GM18517 (cell line): ENCODE results near the gene KPNB1.

Source experiments
- ATAC-seq: cut with Tn5 transposase; IDR thresholded peaks from one replicate; pipeline ENCODE4 v1.9.1; 2021; ENCODE audit warnings: mild to moderate bottlenecking, moderate library complexity; ENCODE audit not compliant: unreplicated experiment

The KPNB1 gene

DNA sequence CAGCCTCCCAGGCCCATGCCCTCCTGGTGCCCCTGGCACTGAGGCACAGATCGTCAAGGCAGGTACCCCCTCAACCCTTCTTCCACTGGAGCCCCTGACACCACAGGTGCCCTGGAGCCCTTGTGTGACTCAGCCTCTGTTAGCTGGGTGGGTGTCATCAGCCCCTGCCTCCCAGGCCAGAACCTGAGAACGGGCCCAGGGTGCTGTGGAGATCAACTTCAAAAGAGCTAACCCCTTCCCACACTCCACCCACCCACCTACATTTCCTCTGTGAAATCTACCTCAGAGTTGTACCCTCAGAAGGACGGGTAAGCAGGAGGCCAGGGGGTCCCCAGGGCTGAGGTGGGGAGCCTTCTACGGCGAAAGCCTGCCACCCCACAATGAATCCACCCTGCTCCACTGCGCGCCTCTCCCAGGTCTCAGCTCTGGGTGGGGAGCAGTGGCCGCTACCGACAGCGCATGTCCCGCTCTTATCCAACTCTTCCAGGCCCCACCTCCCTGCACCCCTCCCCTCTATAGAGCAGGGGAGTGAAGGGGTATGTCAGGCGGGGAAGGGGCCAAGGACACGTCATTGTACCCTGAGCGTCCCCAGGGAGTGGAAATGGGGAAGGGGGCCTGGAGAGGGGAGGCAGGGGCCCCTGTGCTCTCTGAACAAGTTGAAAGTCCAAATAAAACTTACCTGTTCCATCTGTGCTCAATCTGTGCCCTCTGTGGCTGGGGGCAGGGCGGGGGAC lies 61.8 kb downstream of the KPNB1 start:
- ATAC-seq = no peak

DNA sequence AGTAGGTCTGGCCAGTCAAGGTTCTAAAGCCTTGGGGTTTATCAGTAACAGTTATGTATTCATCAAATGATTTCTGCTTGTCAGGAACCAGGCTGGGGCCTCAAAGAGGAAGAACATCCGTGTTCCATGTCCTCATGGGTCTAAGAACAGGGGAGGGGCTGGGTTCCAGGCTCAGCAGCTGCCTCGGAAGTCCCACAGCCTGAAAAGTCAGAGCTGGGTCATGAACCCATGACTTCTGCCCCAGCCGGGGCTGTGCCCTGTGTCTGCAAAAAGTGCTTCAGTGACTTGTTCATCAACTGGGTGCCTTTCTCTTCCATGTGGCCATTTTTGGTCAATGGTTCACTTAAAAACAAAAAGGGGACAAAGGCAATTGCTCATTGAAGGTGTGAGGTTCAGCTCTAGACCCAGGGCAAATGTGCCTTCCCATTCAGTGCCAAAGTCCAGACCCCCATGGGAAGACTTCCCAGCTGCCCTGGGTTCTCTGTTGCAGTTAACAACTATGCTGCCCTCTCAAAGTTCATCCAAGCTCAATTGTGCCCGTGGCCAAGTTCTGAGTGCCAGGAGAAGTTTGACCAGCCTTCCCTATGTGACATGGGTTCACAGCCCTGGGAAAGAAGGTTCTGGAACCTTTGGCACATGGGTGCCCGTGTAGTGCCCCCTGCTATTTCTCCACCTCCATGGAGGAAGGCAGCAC lies 62.8 kb downstream of the KPNB1 start:
- ATAC-seq = no peak

DNA sequence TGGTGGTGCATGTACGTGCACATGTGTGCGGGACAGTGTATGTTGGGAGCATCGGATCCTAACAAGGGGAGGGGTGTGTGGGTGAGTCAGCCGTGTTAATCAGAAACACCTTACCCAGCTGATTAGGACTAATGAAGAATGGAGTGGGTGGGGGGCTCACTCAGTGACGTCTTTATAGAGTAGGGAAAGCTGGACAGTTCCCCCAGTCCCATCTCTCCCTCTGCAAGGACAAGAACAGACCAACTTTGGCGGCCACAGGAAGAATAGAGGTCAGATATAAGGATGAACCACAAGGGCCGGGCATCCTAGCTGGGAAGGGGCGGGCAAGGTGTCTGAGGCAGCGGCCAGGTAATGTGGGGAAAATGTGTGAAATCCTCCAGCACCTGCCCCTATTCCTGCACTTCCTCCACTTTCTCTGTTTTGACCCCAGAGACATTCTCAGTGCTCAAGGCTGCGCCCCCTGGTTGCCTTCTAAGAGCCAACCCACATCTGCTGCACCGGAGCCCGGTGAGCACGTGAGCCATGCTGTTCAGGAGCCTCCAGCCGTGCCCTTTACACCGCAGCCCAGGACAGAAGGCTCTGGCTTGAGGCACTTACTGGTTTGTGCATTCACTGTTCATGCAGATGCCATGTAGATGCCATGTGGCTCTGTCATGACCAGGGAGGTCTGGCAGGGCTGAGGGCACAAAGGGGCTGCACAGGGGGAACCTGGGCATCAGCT lies 64.4 kb downstream of the KPNB1 start:
- ATAC-seq = no peak

DNA sequence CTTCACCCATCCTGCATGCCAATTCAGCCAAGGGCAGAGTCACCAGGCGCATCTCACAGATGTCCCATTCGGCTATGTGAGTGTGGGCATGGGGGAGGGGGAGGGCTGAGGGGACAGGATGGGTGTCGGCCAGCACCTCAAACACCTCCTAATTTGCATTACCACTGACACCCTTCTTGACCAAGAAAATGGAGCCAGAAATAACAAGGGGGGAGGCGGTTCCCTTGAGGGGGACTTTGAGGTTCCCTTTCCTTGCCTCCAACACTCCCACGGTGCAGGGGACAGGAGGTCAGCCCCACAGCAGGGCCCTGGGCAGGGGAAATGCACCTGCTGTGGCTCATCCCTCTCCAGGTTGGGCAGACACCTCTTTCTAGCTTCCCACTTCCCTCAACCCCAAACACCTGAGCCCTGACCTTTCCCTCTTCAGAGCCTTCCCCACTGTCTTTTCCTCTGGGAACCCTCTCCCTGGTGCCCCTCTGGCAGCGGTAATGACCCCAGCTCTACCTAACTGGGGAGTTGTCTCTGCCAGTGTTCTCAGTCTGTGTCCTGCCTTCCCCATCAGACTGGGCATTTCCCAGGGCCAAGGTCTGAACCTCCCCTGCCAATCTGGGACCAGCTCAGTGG lies 65.2 kb downstream of the KPNB1 start:
- no peak for ATAC-seq

DNA sequence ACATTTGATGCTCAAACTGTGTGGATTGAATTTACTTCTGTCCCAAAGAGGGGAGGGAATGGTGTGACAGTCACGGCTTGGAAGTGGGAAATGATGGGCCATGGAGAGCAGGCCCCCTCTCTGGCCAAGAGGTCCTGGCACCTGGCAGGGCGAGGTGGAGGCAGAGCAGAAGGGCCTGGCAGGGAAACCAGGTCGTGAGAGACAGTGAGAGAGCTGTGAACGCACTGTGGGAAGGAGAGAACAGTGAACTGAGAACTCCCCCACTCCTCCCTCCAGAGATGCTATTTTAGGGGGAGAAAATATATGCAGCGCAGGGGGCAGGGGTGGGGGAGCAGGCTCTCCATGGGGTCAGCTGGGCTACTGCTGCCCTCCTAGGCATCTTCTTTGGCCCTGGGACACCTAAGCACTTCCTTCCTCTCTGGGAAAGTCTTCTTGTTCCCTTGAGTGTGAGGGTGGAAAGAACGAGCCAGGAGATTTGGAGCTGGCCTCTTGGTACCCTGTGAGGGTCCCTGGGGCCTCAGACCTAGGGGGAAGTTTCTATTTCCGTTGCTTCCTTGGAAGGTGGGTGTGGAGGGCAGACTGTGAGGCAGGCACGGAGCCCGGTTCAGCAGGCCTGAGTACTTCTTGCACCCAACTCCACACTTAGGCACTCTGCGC lies 66.1 kb downstream of the KPNB1 start:
- ATAC-seq = no peak

DNA sequence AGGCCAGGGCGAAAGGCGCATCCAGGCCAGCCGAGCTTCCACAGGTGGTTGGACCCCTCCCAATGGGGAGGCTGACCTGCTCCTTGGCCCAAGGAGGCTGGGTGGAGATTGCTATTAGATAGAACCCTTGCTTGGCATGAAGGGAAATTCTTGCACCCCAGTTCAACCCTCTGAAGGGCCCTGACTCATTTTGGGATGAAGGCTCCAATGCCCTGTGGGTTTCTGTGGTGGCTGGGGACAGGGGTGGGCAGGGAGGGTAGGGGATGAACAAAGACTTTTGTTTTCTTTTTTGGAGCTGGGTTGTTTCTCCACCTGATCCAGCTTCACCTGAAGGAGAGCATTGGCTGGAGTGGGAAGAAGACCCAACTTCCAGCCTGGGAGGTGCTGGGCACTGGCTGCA lies 66.7 kb downstream of the KPNB1 start:
- no peak for ATAC-seq

DNA sequence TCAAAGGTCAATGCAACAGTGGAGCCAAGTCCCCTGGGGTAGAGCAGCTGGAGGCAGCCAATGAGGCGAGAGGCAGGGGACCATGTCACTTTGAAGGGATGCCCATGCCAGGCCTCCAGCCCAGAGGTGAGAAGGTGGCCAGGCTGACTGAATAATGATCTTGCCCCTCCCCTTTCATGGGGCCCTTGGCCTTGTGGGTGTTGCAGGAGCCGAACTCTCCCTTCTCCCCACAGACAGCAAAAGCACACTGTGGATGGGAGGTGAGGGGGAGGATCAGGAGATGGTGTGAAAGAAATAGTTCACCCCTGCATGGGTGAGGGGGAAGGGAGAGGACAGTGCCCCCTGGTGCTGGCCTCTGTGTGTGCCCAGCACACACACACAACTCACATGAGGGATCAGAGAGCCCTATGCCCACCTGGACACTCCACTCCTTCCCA lies 67.6 kb downstream of the KPNB1 start:
- no peak for ATAC-seq

DNA sequence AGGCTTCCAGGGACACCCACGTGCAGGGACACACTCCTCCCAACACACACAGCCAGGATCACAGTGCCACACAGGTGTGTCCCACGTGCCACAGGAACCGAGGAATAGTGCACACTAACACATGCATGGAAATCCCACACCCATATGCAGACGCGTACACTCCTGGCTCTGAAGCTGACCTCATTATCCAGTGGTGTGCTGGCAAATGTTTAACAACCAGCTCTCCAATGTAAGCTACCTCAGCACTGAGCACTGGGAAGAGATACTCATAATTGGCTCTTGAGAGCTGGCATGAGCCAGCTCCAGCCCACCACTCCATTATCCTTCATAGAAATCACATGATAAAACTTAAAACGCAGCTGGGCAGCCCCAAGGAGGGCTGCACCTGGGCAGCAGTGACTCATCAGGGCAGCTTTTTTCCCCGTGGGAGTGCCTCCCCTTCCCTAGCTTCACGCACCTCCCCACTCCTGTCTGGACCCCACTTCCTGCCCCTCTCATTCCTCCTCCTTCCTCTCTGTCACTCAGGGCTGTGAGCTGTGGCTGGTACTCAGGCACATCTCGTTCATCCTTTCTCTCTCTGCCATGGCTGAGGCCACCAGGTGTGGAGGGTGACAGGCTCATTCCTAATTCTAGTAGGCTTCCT lies 68.4 kb downstream of the KPNB1 start:
- ATAC-seq = no peak

DNA sequence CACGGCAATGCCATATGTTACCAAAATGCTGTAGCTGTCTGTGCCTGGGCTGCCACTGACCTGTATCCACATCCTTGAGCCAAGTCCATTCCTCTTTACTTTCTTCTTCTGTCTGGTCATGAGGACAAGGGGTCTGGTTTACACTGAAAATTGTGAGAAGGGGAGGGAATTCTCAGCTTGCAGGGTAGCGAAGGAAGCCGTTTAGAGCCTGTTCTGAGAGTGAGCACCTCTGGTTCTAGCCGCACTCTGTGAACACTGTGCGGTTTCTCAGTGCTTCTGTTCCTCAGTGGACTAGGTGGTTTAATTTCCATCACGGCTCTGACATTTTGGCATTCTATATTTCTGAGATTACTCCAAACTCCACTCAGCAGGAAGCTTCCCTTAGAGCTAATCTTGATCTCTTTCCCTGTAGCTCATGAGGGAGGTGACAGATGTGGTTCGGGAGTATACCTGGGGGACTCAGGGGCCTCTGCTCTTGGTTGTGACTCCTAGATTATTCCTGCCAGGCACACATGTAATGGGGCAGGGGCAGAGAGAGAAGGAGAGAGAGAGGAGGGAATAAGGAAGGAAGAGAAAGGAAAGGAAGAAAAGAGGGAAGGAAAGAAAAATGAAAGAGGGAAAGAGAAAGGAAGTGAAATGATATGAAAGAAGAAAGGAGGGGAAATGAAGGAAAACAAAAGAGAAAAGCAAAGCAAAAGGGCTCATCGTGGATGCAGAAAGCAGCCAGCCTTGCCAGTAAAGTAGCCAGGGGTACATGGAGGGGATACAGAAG lies 69.1 kb downstream of the KPNB1 start:
- no peak for ATAC-seq

DNA sequence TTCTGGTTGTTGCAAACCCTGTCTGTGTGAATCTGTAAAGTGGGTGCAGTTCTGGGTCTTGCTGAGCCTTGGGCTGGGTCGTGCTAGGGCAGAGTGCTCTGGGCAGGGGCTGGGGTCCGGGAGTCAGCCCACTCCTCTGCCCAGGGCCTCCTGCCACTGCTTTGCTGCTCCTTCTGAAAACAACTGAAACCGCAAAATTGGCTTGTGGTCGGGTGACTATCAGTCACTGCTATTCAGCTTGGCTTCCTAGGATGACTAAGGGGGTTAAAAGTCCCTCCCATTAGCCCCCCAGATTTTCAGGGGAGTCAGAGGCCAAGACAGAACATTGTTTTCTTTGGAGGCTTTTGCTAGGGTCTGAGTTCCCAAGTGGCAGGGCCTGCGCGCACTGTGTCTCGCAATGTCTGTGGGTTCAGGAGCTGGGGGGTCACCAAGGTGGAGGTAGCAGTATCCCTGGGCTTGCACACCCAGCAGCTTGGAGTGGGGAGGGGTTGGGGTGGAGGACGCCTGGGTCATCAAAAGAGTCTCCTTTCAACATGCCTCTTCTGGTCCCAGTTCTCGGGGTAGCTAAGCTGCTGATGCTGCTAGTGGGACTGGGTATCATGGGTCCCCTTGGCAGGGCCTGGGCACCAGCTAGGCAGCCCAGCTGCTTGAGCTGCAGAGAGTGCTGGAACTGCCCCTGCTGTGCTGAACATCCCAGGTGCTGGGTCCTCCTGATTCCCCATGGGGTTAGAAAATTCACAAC lies 69.9 kb downstream of the KPNB1 start:
- ATAC-seq = no peak

DNA sequence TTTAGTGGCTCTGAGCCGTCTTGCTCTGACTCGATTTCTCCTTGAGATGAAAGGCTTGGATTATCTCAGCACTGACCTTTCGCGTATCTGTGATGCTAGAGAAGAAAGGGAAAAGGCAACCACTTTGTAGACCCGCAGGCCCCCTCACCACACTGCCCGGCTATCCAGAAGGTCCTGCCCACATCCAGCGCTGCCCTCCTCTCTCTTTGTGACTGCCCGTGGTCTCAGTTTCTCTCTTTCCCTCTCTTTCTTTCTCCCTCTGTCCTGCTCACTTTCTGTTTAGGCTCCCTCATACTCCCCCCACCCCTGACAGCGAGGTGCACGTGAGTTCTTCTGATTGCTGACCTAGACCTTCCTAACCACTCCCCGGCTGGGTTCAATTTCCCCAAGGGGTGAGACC lies 70.5 kb downstream of the KPNB1 start:
- no peak for ATAC-seq

DNA sequence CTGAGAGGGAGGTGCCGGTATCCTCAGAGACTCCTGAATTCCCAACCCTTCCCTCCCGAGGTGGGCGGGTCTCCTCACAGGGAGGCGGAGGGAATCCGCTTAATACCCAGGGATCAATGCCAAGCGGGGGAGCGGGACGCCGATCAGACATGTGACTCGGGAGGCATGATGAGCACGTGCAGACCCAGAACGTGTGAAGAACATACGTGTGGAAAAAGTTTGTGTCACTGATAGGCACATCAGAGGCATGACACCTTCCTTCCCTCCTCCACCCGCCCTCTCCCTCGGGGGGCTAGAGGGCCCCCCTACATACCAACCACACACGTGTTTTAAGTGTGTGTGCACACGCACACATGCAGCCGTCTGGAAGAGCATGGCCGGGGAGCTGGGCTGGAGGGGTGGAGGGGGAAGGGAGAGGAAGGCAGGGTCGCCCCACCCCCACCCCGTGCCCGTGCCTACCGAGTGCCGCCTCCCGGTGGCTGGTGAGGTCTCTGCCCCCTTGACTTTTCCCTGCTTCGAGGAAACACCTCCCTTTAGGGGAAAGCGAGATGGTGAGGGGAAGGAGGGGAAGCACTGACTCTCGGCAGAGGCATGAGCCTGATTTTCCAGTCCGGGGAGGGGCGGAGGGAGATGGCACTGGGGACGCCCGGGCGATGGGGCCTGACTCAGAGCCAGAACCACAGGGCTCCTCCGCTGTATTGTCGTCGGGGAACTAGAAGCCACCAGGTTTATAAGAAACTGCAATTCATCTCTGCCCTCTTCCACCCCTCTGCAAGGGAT lies 71.2 kb downstream of the KPNB1 start:
- ATAC-seq = no peak

DNA sequence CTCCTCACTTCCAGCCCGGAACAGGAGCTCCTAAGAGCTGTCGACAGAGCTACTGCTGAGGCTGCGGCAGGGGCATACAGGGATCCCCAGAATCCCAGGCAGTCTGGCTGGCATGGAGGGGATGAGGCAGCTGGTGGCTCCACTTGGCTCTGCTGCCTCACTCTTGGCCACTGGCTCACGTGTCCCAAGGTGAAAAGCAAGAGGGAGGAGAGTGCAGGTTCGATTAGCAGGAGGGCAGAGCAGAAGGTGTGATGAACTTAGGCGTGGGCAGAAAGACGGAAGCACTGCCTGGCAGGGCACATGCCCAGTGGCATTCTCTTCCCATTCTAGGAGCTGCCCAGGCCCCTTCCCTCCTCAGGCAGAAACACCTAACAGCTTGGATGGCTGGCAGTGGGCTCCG lies 72.0 kb downstream of the KPNB1 start:
- no peak for ATAC-seq

DNA sequence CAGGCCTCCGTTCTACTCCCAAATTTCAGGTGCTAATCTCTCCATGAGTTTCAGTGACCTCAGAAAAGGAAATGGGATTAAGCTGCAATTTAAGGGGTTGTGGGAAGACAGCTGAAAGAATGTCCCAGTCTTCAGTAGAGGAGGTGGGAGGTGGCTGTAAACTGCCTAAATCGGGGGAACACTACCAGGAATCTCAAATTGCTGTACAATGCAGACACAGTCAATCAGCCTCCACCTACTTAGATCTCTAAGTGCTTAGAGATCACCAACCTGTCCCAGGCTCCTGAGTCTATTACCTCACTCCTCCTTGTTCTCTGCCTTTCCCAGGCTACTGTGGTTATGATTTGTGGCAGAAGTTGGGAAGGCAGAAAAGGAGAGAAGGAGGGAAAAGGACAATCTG lies 75.0 kb downstream of the KPNB1 start:
- ATAC-seq = no peak

DNA sequence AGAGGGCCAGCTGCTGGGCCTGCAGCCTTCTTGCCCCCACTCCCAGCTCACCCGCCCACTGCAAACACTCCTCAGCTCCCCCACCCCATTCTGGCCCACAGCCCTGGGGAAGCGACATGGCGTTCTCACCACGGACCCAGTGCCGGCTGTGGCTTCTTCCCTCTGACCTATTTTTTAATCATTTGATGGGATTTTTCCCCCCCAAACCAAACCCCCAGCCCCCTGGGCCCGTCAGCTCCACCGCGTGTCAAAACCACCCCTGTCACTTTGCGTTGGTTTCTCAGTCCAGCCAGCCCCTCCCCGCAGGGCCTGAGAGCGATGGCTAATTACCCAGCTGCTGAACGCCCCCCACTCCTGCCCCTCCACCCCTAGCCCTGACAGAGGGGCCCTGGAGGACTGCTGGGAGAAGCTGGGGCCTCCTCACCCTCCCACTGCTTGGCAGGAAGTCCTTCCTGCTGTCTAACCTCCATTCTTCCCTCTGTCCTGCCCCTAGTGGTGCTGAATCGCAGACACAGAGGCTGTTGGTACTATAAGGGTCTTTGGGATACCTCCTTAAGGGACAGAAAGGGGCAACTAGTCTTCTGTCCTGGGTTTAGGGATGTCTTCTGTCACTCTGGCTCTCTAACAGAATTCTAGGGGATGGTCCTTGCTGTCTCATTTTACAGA lies 75.9 kb downstream of the KPNB1 start:
- no peak for ATAC-seq

DNA sequence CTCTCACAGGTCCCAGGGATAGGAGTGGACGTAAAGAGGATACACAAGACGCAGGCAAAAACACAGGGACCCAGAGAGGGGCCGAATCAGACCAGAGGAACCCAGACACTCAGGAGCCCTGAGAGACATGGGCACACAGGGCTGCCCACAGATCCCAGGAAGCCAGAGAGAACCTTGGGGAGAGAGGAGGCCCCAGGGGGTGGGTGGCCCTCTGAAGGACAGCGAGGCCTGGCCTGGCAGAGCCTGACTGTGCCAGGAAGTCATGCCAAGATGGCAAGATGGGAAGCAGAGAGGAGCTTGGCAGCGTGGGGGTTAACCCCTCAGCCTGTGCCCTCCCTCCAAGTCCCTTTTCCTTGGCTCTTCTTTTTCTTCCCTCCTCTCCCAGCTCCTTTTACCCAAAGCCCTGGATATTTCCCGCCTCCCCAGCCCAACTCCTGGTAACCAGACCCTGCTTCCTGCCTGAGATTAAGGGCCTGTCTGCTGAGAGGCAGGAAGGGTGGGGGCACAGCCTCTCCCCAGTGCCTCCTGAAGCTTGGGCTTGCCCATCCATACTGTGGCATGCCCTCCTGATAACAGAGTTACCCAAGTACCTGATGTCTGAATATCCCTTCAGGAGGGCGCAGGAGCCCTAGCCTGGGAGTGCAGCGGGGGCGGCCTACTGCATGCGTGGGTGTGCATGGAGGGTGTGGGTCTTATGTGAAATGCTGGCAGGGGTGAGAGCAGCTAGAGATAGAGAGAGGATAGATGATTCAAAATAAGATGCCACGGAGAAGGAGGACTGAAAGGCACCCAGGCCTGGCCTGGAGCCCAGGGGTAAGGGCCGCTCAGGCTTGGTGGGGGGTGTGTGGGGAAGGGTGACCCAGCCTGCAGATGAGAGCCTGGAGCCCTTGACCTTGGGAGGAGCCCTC lies 77.3 kb downstream of the KPNB1 start:
- ATAC-seq = no peak

DNA sequence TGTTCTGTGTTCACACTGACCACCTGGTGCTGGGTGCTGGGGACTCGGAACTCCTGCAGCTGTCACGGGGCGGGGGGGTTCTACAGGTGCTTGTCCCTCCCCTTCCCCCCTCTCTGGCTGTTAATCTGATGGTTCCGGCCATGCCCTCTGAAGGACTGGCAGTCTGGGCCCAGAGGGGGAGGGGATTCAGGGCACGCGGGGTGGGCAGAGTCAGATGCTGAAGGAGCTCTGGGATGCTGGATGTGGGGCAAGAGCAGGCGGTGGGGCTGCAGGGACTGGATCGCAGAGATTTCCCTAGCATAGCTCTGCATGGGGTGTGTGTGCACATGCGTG lies 78.0 kb downstream of the KPNB1 start:
- no peak for ATAC-seq
